HS-27A (cell line): ENCODE measurements around the gene ELFN2.

Source experiments
- DNase-seq: peaks from one replicate; pipeline ENCODE4 v3.0.0-alpha.2; 2012; ENCODE audit warnings: low read depth, missing footprints

Gene ELFN2

DNA sequence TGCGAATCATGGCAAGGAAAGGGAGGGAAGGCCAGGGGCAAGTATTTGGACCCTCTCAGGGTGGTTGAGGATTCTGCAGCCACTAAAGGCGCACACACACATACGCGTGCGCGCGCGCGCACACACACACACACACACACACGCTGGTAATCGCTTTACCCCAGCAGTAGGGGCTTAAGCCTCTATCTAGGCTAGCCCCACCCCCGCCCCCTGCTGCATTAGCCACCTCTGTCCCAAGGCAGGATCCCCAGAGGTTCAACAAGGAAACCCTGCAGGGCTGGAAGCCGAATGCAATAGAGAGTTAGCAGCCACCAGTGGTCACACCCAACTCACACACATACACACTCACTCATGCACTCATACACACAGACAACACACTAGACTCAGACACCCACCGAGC, 28.6 kb upstream of the ELFN2 start:
- DNase-seq = no peak

DNA sequence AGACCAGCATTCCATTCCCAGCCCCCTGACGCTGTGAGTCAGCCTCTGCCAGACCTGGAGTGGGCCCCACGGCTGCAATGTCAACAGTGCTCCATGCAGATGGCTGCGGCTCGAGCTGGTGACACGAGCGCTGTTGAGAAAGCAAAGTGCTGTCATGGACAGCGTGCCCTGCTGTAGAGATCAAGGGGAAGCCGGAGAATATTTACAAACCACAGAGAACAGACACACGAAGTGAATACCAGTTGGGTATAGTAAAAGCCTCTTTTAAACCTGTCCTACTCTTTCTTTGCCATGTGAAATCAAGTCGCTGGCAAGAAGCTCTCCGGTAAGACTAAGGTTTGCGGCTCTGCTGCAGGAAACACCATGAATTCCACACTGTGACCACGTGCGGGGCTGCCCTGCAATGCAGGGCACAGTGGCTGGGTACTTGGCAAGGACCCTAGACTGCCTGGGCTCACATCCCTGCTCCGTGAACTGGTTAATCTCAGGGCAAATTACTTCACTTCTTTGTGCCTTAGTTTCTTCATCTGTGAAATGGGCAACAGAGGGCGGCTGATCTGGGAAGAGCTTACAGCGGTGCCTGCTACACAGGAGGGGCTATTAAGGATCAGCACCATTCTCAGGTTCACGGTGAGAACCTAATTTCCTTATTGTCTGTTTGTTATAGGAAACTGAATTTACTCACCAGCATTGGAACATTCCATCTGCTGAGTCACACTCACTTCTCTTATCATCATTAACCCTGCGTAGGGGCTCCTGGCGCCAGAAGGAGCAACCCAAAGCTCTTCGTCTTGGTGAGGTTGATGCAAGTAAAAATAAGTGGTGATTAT, 27.8 kb upstream of the ELFN2 start:
- peak; percentile 76 for DNase-seq

DNA sequence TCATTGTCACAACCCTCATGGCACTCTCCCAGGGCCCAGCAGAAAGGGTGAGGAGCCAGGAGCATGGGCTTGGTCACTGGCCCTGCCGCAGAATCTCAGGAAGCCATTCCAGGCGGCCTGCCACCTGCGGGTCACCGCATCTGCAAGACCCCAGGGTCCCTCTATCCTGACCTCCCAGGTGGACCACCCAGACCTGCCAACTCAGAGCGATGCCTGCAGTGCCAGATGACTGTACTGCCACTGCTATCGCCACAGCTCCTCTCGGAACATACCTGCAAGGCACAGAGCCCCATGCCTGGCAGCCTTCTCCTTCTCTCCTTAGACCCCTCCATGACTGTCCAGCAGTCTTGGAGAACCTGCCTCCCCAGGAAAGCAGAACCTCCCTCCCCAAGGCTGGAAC, 26.4 kb upstream of the ELFN2 start:
- no peak for DNase-seq

DNA sequence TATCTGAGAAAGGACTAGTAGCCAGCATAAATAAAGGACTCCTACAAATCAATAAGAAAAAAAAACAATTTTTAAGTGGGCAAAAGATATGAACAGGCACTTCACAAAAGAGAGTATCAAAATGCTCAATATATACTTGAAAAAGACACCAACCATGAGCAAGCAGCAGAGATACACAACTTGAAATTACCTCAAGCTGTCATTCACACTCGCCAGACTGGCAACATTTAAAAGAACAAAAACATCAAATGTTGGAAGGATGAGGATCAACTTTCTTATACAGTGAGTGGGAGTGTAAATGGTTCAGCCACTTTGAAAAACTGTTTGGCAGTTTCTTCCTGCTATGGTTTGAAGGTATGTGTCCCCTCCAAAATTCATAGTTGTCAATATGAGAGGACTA, 23.9 kb upstream of the ELFN2 start:
- DNase-seq = no peak

DNA sequence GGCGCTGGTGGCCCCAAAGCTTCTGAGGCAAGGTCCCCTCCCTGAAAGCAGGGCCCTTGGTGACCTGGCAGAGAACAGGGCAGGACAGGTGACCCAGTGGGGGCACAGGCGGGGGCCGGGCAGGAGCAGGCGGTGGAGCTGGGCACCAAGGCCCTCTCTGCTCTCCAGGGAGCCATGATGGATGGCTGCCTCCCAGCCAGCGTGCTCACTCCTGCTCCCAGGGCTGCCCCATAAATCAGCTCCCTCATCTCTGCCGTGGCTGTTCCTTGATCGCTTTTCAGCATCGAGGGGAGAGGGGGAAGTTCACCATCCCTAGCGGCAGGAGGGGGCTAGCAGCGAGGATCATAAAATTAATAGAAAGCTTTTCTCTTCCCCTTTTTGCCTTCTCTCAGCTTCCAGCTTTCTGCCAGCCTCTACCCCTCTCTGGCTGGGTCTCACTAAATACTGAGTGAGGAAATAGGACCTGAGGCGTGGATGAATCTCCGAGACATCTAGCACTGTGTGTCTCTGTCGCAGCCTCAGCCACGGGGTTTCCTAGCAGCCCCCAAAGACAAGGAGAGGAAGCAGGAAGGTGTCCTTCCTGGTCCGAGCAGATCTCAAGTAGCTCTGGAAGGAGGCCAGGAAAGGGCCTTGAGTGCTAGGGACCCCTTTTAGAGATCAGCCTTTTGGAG, 22.2 kb upstream of the ELFN2 start:
- DNase-seq = no peak

DNA sequence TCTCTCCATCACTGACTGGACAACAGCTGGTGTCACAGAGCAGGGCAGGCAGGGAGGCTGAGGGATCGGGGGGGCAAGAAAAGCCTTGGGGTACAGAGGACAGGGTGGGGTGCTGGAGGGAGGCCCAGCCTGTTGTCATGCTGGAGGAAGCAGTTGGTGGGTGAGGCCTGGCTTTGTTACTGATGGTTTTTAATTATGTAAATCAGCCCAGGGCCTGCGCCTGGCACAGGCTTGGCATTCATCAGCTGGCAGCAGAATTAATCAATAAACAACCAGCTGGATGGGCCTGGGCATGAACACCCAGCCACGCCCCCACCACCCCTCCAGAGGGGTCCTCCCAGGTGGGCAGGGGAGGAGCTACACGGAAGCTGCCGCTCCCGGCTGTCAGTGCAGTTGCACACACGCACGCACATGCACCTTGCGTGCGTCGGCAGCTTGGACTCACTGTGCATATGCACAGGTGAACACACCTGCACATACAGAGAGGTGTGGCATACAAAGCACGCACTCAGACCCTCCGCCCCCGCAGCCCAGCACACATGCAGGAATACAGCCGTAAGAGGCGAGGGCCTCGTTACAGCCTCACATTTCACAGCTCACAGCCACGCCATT, 21.3 kb upstream of the ELFN2 start:
- DNase-seq = no peak

DNA sequence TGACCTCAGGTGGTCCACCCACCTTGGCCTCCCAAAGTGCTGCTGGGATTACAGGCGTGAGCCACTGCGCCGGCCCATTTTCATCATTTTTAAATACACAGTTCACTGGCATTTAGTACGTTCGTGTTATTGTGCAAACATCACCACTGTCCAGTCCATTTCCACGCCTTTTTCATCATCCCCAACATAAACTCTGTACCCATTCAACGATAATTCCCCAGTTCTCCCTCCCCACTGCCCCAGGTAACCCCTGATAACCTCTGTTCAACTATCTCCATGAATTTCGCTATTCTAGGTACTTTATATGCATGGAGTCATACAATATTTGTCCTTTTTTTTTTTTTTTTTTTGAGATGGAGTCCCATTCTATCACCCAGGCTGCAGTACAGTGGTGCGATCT, 18.2 kb upstream of the ELFN2 start:
- DNase-seq = no peak

DNA sequence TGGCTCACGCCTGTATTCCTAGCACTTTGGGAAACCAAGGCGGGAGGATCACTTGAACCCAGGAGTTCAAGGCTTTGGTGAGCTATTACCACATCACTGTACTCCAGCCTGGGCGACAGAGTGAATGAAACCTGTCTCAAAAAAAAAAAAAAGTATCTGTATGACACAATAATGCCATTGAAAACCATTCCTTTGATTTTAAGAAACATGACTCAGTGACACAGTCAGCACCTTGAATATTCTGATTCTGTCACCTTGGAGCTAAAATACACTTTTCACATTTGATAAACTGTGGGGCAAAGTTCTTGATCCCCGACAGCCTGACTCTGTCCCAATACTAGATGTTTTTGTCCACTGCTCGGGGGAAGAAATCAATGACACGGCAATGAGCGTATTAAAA, 16.7 kb upstream of the ELFN2 start:
- no peak for DNase-seq

DNA sequence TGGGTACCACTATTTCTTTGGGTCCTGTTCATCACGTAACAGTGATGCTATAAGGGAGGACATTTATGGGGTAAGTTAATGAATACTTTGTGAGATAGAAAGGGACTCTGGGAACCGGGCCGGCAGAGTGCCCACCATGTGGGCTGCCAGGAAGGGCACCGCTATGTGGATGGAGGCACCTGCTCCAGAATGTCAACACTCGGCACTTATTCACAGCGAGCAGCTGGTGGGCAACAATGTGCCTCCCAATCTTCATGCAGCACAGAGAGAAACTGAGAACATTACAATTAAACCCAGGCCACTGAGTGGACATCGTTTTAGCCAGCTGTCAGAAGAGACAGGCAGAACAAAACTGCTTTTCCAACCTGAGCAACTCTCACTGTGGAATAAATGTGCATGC, 15.8 kb upstream of the ELFN2 start:
- DNase-seq = no peak

DNA sequence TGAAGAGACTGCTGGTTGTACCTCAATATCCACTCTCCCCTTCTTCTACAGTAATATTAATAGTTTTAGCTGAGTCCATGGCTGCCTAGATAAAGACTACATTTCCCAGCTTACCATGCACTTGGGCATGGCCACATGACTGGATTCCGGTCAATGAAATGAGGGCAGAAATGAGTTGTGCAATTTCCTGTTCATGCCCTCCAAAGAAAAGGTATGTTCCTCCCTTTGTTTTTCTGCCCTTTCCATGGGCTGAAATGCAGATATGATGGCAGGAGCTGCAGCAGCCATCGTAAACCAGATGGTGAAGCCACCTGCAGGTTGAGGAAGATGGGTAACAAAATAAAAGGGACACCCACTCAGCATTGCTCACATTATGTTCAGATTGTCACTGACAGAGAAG, 15.3 kb upstream of the ELFN2 start:
- no peak for DNase-seq

DNA sequence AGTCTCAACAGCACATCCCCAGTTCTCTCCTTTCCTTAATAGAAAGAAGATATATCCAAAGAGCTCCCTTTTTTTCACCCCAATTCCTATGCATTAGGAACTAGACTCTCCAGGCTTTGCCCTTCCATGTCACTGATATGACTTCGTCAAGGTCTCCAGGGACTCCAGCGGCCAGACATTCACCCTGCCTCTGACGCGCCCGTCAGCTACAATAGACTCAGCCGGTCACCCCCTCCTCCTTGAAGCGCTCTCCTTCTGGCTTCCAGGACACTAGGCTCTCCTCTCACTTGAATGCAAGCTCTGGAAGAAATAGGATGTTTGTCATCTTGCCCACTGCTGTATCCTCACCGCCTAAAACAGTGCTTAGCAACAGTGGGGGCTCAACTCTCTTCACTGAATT, 14.9 kb upstream of the ELFN2 start:
- DNase-seq = no peak

DNA sequence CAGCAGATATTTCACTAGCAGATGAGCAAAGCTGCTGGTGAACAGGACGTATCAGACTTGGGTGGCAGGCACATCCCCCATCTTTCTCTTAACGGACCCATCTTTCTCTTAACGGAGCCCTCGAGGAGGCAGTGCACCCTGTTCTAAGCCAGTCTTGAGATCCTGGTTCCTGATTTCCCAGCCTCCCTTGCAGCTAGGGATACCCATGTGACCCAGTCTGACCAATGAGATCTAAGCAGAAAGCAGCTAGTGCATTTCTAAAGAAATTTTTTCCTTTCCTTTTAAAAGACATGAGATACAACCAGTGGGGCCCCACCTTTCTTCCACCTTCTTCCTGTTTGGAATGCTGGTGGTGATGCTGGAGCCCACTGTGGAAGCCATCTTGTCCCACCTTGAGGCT, 13.6 kb upstream of the ELFN2 start:
- DNase-seq = no peak

DNA sequence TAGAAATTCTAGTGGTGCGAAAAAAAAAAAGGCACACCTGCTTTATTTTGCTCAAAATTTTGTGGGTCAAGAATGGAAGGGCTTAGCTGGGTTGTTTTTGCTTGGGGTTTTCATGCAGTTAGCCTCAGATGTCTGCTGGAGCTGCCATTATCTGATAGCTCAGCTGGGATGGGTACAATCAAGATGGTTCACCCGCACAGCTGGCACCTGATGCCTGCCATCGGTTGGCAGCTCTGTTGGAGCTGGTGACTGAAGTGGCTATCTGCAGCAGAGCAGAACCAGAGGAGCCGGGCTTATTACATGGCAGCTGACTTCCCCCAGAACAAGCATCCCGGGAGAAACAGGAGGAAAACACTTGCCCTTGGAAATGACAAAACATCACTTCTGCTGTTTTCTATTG, 12.1 kb upstream of the ELFN2 start:
- DNase-seq = no peak

DNA sequence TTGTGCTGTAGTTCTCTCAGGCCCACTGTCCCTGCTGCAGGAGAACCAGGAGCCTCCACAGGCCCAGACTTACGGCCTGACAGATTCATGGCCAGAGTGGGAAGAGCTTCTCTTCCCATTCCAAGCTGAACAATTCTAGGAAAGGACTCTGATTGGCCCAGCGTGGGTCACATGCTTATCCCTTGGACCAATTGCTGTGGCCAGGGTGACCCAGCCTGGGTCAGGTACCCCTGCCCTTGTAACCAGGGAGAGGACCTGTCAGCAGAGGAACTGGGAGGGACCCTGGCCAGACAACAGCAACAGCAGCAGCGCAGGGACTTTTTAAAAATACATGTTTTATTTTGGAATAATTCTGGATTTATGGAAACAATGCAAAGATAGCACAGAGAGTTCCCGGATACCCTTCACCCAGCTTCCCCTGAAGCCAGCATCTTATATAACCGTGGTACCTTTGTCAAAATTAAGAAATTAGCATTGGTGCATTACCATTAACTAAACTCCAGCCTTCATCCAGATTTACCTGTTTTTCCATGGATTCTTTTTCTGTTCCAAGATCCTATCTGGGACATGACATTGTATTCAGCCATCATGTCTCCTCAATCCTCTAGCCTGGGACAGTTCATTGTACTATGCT, 8.8 kb upstream of the ELFN2 start:
- no peak for DNase-seq

DNA sequence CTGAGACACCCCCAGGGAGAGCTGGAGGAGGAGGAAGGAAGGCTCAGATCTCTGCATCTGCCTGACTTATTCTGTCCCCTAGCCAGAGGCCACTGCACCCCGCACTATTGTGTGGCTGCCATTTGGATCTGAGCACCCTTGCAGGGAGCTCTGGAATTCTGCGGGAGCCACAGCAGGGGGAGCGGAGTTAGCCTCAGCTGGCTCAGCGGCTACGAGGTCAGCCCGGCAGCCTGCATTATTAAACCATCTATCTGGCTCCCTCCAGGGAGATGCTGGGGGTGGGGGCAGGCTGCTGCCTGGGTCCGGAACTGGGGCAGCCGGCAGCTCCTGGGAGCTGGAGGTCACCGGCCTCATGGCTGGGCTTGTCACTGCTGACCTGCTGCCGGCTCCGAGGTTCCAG, 6.5 kb upstream of the ELFN2 start:
- DNase-seq = no peak

DNA sequence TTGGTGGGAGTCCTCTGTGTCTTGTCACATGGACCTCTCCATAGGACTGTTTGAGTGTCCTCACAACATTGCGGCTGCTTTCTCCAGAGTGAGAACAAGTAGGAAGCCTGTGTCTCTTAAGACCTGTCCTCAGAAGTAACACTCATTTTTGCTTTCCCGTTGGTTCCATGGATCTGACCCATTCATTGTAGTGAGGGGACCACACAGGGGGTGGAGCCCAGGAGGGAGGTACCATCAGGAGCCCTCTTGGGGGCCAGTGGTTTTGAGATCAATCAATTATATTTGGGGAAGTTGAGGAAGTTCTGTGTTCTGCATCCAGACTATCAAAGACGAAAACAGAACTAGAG, 5.4 kb upstream of the ELFN2 start:
- no peak for DNase-seq

DNA sequence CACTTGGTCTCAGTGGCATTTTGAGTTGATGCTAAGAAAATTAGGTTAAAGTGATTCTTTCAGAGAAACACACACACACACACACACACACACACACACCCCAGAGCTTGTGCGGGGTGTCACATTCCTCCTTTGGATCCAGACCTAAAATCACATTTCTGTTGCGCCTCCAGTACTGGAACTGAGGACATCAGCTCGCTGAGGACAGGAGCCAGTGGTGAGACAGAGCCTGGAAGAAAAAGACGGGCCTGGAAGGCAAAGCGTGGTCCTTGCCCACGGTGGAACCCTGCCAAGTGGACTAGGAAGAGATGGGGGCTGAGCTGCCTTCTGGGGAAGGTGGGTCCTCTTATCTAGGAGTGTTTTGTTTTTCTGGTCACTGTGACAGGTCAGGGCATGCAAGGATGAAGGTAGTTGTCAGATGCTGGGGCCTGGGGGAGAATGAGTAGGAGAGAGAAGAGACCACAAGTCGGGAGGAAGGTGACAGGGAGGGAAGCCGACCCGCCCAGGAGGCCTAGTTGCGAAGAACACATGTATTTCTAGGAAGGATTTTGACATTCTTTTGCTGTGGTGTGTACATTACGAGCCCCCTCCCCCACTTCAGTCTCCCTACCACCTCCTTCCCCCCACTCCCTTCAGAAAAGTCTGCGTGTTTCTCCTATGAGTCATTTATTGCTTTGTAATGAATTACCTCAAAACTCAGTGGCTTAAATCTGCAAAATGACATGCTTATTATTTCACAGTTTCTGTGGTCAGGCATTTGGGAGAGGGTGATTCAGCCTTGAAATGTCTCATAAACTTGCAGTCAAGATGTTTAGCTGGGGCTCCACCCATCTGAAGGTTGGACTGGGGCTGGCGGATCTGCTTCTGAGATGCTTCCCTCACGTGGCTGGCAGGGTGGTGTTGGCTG, 4.8 kb upstream of the ELFN2 start:
- DNase-seq = peak; percentile 97

DNA sequence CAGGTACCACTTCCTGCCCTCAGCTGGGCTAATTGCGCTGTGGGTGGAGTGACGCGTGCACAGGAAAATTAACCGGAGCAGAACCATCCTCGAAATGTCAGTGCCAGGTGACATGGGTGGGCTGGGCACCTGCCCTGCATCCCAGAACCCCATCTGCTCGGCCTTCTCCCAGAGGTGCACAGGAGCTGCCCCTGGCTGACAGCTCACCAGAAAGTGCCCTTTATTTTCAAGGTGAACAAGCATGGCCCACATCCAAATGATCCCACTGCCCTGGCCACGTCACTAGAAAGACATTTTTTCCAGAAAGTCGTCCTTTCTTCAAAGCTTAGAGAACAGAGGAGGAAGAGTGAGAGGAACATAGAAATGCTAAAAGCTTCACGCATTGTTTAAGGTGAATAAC, 4.1 kb upstream of the ELFN2 start:
- DNase-seq = no peak

DNA sequence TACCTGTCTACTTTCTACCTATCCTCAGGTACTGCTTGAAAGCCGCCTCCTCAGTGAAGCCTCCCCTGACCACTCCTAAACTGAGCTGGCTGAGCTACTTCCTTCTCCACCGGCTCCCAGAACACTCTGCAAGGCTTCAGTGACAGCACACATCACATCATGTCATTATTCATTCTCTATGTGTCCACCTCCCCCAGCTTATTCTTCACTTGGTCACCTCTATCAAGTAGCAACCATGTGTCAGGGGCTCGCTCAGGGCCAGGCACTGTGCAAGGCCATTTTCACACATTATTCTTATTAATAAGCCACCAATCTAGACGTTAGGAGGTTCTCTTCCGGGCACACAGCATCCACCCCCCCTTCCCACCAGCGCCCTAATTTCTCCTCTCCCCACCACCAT, 3.7 kb upstream of the ELFN2 start:
- DNase-seq = no peak

DNA sequence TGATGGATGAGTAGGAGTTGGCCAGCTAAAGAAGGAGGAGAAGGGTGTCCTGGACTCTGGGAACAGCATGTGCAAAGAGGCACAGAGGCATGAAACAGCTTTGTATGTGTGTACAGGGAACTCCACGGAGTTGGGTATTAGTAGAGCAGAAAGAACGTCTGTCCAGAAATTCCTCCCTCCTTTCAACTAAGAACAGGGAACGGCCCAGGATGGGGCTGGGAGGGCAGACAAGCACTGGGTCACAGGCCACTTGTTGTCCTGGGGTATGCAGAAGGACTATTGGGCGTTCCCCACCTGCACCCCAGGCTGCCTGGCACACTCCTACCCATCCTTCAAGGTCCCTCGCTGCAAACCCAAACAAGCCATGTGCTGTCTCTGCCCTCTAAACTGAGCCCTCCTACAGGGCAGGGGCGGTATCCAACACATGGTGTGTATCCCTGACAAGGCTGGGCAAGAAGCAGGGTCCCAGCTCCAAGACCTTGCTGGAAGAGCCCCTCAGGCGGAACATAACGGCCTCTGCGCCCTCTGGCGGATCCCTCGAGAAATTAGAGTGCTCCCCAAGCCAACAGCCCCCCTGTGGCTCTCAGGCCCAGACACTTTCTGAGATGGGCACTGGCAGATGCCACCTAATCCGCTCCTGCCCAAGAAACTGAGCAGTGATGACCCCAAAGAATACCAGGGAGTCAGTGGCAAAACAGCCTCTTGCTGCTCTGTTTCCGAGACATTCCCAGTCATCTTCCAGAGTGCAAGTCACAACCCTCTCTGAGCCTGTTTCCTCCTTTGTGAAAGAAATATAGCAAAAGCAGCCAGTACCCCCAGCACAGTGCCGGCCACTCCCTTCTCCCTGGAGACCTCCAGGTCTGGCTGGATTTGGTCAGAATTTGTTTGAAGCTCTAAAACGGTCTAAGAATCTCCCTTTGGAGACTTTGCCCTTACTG, 1.6 kb upstream of the ELFN2 start:
- no peak for DNase-seq
